ENCODE data around the gene ABCC9.

DNA sequence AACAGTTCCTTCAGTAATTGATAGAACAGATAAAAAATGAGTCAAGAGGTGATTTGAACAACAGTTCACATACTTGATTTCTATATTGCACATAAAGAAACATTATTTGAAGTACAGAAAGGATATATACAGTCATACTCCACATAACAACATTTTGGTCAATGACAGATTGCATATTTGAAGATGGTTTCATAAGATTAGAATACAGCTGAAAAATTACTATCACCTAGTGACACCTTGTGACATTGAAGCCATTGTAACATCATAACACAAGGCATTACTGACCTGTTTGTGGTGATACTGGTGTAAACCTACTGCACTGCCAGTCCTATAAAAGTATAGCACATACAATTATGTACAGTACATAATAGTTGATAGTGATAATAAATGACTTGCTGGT lies 43.1 kb upstream of the ABCC9 start:
- TF ChIP-seq, protein P1, sequence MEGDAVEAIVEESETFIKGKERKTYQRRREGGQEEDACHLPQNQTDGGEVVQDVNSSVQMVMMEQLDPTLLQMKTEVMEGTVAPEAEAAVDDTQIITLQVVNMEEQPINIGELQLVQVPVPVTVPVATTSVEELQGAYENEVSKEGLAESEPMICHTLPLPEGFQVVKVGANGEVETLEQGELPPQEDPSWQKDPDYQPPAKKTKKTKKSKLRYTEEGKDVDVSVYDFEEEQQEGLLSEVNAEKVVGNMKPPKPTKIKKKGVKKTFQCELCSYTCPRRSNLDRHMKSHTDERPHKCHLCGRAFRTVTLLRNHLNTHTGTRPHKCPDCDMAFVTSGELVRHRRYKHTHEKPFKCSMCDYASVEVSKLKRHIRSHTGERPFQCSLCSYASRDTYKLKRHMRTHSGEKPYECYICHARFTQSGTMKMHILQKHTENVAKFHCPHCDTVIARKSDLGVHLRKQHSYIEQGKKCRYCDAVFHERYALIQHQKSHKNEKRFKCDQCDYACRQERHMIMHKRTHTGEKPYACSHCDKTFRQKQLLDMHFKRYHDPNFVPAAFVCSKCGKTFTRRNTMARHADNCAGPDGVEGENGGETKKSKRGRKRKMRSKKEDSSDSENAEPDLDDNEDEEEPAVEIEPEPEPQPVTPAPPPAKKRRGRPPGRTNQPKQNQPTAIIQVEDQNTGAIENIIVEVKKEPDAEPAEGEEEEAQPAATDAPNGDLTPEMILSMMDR (IDR thresholded peaks at IDR 0.05): no peak
- no peak for TF ChIP-seq POLR2A (IDR thresholded peaks at IDR 0.05)
- no peak for TF ChIP-seq EP300 (IDR thresholded peaks at IDR 0.05)
